GM12878 (cell line): ENCODE data around the gene NRXN3. TPM values are rescaled to one million over a fixed set of nuclear protein-coding genes. Genes with fewer than 3 reads are reported as not detected.

Source experiments
- ATAC-seq: fragments of 200-7000 bp; cut with Tn5 transposase; 3 replicates; pipeline ENCODE4 v1.9.1; 2020; ENCODE audit warnings: mild to moderate bottlenecking, moderate library complexity
- BruUV-seq: library from RNA; stranded (reverse); fragments of 400-500 nt; replicated peaks from 2 replicates; lab custom pipeline; 2021; lab: Mats Ljungman, UMichigan
- CTCF ChIA-PET: fragments of 300-600 bp; sonication (Branson Sonifier 250); formaldehyde crosslinking; extraction: SDS; loops from one replicate; lab custom pipeline; 2021; ENCODE audit warnings: inconsistent platforms; lab: Yijun Ruan, JAX
- POLR2A ChIA-PET: fragments of 350-600 bp; formaldehyde crosslinking; extraction: SDS; loops from one replicate; lab custom pipeline; 2021; ENCODE audit warnings: inconsistent platforms; lab: Charles Lee
- RAD21 ChIA-PET: fragments of 300-600 bp; sonication (Branson Sonifier 250); formaldehyde crosslinking; loops from one replicate; lab custom pipeline; 2023; ENCODE audit warnings: antibody characterized with exemption; ENCODE audit not compliant: unreplicated experiment; lab: Charles Lee
- SMC1A ChIA-PET: fragments of 300-600 bp; sonication (Branson Sonifier 250); formaldehyde crosslinking; loops from one replicate; lab custom pipeline; 2023; ENCODE audit not compliant: unreplicated experiment, uncharacterized antibody; lab: Charles Lee
- DNase-seq: peaks from one replicate; pipeline ENCODE4 v3.0.0-alpha.2; 2011; ENCODE audit warnings: low read depth, low spot score
- FAIRE-seq: peaks from 3 replicates; lab custom pipeline; 2011; peaks lifted over from hg19 to GRCh38; lab: Jason Lieb, UNC
- H2AFZ ChIP-seq: 2 replicates; pipeline ENCODE4 v1.6.0; 2011; ENCODE audit warnings: low read depth, low read length, control low read depth; ENCODE audit not compliant: control insufficient read depth
- H3K27ac ChIP-seq: 2 replicates; pipeline ENCODE4 v1.5.1; 2011; ENCODE audit warnings: control low read depth; ENCODE audit not compliant: control insufficient read depth, insufficient read depth
- H3K27me3 ChIP-seq, 2 experiments: replicated peaks in 1 of 2; 2 replicates each; pipeline versions ENCODE4 v1.6.0 to v1.6.1; 2011; ENCODE audit warnings: low read length in 1 of 2; ENCODE audit not compliant: control insufficient read depth in 2 of 2, insufficient read depth in 2 of 2
- H3K36me3 ChIP-seq, 2 experiments: 2 replicates each; pipeline ENCODE4 v1.5.1; 2011; ENCODE audit warnings: low read length in 1 of 2; ENCODE audit not compliant: control insufficient read depth in 2 of 2, insufficient read depth in 2 of 2
- H3K4me1 ChIP-seq: 2 replicates; pipeline ENCODE4 v1.6.1; 2011; ENCODE audit warnings: mild to moderate bottlenecking, low read length, moderate library complexity, mixed read lengths; ENCODE audit not compliant: control insufficient read depth, insufficient read depth
- H3K4me2 ChIP-seq: 2 replicates; pipeline ENCODE4 v1.6.0; 2011; ENCODE audit warnings: control low read depth; ENCODE audit not compliant: control insufficient read depth, insufficient read depth
- H3K4me3 ChIP-seq: fragments of 200-600 bp; sonication (generic); 2 replicates; pipeline ENCODE4 v1.5.1; 2016
- H3K79me2 ChIP-seq: 2 replicates; pipeline ENCODE4 v1.6.0; 2011; ENCODE audit warnings: low read length; ENCODE audit not compliant: control insufficient read depth, insufficient read depth
- H3K9ac ChIP-seq: 2 replicates; pipeline ENCODE4 v1.8.0; 2011; ENCODE audit warnings: low read length, control low read depth, mixed read lengths; ENCODE audit not compliant: control insufficient read depth, insufficient read depth
- H3K9me3 ChIP-seq: replicated peaks from 3 replicates; pipeline ENCODE4 v1.5.1; 2011; ENCODE audit warnings: mild to moderate bottlenecking, low read length; ENCODE audit not compliant: control insufficient read depth, insufficient read depth
- H4K20me1 ChIP-seq: 2 replicates; pipeline ENCODE4 v1.6.0; 2011; ENCODE audit not compliant: control insufficient read depth, insufficient read depth
- CBX3 ChIP-seq: fragments of 200-600 bp; sonication (generic); IDR thresholded peaks from 2 replicates; pipeline ENCODE4 v1.6.1; 2016; ENCODE audit warnings: low read depth, borderline replicate concordance
- CHD4 ChIP-seq: fragments of 200-600 bp; sonication (generic); IDR thresholded peaks from 2 replicates; pipeline ENCODE4 v1.6.1; 2016; ENCODE audit warnings: mild to moderate bottlenecking
- CREM ChIP-seq: IDR thresholded peaks from 2 replicates; pipeline ENCODE4 v1.6.1; 2014; ENCODE audit warnings: antibody characterized with exemption, low read depth
- EZH2 ChIP-seq: IDR thresholded peaks from 2 replicates; pipeline ENCODE4 v1.6.1; 2012; ENCODE audit warnings: low read depth, mild to moderate bottlenecking, control low read depth, inconsistent platforms, low read length, borderline replicate concordance; ENCODE audit not compliant: control insufficient read depth
- KDM1A ChIP-seq: fragments of 200-600 bp; sonication (generic); IDR thresholded peaks from 2 replicates; pipeline ENCODE4 v1.6.1; 2016; ENCODE audit warnings: borderline replicate concordance
- MEF2A ChIP-seq: IDR thresholded peaks from 2 replicates; pipeline ENCODE4 v1.6.1; 2011; ENCODE audit warnings: low read depth, mild to moderate bottlenecking, low read length, moderate library complexity; ENCODE audit not compliant: insufficient read depth
- NR2C2 ChIP-seq: IDR thresholded peaks from 2 replicates; pipeline ENCODE4 v1.6.1; 2011; ENCODE audit warnings: borderline replicate concordance, low read depth; ENCODE audit not compliant: control insufficient read depth, insufficient read length
- NRF1 ChIP-seq: conservative IDR thresholded peaks from 2 replicates; pipeline ENCODE4 v1.6.1; 2011; ENCODE audit warnings: mild to moderate bottlenecking, low read depth, low read length, improper control_type of control experiment
- RAD21 ChIP-seq: IDR thresholded peaks from 2 replicates; pipeline ENCODE4 v1.6.1; 2011; ENCODE audit warnings: mild to moderate bottlenecking, low read depth, low read length, moderate library complexity; ENCODE audit not compliant: insufficient read depth
- SMAD1 ChIP-seq: fragments of 450-650 bp; IDR thresholded peaks from 2 replicates; pipeline ENCODE4 v1.6.1; 2018; ENCODE audit warnings: mild to moderate bottlenecking, low read depth; ENCODE audit not compliant: partially characterized antibody
- ZSCAN29 ChIP-seq: fragments of 450-650 bp; IDR thresholded peaks from 2 replicates; pipeline ENCODE4 v1.6.1; 2017; ENCODE audit warnings: mild to moderate bottlenecking, moderate library complexity
- WGBS: methylation state at CpG from one replicate; pipeline ENCODE4 v1.1.6; 2016; ENCODE audit warnings: low lambda C conversion rate; ENCODE audit not compliant: insufficient replicate concordance, insufficient coverage; ENCODE audit errors: missing lambda C conversion rate; 5-methylcytosine and 5-hydroxymethylcytosine counted together
- in situ Hi-C: fragments of 300-500 bp; cut with MboI; formaldehyde crosslinking; loops from 9 replicates; pipeline ENCODE4 v1.14.3; 2018; ENCODE audit warnings: mixed read lengths
- intact Hi-C: fragments of 100-400 bp; cut with micrococcal nuclease; formaldehyde crosslinking; loops from one replicate; pipeline ENCODE4 v1.14.2; 2022; ENCODE audit not compliant: unreplicated experiment
- polyA plus RNA-seq, 11 experiments: library from polyadenylated mRNA; depleted of rRNA in 4 of 11; unstranded in 6 of 11; stranded (reverse) in 5 of 11; fragments of >200 nt; fragmentation: Nextera tagmentation in 4 of 11; fragmentation: Illumina TruSeq in 1 of 11; extraction: Ambion mirVana in 4 of 11; extraction: Trizol in 1 of 11; gene quantifications; 1 replicate in 1 of 11; 2 replicates in 10 of 11; pipeline versions ENCODE4 v1.2.1 to v1.2.3, GENCODE V29; 2011 to 2016; ENCODE audit warnings: inconsistent platforms in 2 of 11, missing spikeins in 2 of 11, low read depth in 1 of 11
- total RNA-seq, 4 experiments: library from RNA; depleted of rRNA in 3 of 4; stranded (reverse); fragments of >200 nt in 3 of 4; fragmentation: Illumina TruSeq in 1 of 4; extraction: Trizol in 1 of 4; gene quantifications; 2 replicates each; pipeline versions ENCODE4 v1.2.1 to v1.2.3, GENCODE V29; 2013 to 2021
- TF ChIP-seq, protein P1 (sequence below): fragments of 450-650 bp; IDR thresholded peaks from 2 replicates; pipeline ENCODE4 v1.6.1; 2017; ENCODE audit warnings: mild to moderate bottlenecking, moderate library complexity
- TF ChIP-seq, protein P2 (sequence below): fragments of 450-650 bp; formaldehyde crosslinking; IDR thresholded peaks from 2 replicates; pipeline ENCODE4 v1.4.0; 2022; ENCODE audit warnings: mild to moderate bottlenecking, moderate library complexity

Gene NRXN3
- total and polyA plus RNA-seq, 10 of the 15 experiments (the other 5 are each of a cell fraction or from before 2014, with no cell fraction given), result 0.52 to 3.3 (median 1.4) TPM

DNA sequence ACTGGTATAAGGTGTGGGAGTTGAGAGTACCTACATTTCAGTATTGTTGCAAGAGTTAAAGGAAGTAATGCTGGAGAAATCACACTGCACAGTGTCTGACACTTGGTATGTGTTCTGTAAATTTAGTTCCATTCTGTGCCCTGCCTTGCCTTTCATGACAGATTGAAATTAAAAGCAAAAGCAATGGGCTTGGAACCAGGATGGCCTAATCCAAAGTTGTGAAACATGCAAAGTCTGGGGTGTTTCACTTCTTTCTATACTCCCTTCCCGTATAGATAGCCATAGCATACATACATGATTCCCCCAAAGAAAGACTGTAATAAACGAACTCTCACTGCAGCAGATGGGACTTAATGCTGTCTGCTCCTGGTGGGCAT, 281.1 kb downstream of the NRXN3 start:
- no TSS peak for BruUV-seq
- intact Hi-C loops (no loop called here), in situ Hi-C loops (no loop called here)
- H3K9ac ChIP-seq, result no peak overlapping the region
- H3K4me1 ChIP-seq, result peaks cover 9% of the 10 kb centered on the region
- no peak overlapping the region for H3K27ac ChIP-seq
- H3K79me2 ChIP-seq, result no peaks in the 10 kb centered on the region; the same call in 1 of the 2 replicates
- H3K4me2 ChIP-seq, result no peak overlapping the region
- no peaks in the 10 kb centered on the region for H3K27me3 ChIP-seq
- no peaks in the 10 kb centered on the region for H4K20me1 ChIP-seq
- 0% methylated on average over 2 of the region's 2 CpGs for WGBS
- no peaks in the 10 kb centered on the region for H3K36me3 ChIP-seq
- H2AFZ ChIP-seq, result no peak overlapping the region
- H3K4me3 ChIP-seq, result no peak overlapping the region
- FAIRE-seq (no peak), DNase-seq (no peak), ATAC-seq (no peak)
- no peaks in the 10 kb centered on the region for H3K9me3 ChIP-seq
- SMC1A ChIA-PET, result interaction anchor here (1.5 kb wide), 1 partner anchor 115 kb away, joined by 8 read pairs; no protein-coding TSS in a partner anchor
- CTCF ChIA-PET, result interaction anchor here (1.2 to 2.9 kb wide), 3 partner anchors 115 to 589 kb away, joined by 3 to 18 read pairs (median 3); no protein-coding TSS in a partner anchor
- RAD21 ChIA-PET, result no interaction called here
- POLR2A ChIA-PET, result no interaction called here
- TF ChIP-seq SMAD1 (no peak), KDM1A (no peak), RAD21 (no peak), CREM (no peak), ZSCAN29 (no peak), NR2C2 (no peak), MEF2A (no peak), CBX3 (no peak), CHD4 (no peak), NRF1 (no peak), EZH2 (no peak)
- TF ChIP-seq, protein P1, sequence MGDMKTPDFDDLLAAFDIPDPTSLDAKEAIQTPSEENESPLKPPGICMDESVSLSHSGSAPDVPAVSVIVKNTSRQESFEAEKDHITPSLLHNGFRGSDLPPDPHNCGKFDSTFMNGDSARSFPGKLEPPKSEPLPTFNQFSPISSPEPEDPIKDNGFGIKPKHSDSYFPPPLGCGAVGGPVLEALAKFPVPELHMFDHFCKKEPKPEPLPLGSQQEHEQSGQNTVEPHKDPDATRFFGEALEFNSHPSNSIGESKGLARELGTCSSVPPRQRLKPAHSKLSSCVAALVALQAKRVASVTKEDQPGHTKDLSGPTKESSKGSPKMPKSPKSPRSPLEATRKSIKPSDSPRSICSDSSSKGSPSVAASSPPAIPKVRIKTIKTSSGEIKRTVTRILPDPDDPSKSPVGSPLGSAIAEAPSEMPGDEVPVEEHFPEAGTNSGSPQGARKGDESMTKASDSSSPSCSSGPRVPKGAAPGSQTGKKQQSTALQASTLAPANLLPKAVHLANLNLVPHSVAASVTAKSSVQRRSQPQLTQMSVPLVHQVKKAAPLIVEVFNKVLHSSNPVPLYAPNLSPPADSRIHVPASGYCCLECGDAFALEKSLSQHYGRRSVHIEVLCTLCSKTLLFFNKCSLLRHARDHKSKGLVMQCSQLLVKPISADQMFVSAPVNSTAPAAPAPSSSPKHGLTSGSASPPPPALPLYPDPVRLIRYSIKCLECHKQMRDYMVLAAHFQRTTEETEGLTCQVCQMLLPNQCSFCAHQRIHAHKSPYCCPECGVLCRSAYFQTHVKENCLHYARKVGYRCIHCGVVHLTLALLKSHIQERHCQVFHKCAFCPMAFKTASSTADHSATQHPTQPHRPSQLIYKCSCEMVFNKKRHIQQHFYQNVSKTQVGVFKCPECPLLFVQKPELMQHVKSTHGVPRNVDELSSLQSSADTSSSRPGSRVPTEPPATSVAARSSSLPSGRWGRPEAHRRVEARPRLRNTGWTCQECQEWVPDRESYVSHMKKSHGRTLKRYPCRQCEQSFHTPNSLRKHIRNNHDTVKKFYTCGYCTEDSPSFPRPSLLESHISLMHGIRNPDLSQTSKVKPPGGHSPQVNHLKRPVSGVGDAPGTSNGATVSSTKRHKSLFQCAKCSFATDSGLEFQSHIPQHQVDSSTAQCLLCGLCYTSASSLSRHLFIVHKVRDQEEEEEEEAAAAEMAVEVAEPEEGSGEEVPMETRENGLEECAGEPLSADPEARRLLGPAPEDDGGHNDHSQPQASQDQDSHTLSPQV, result no peak
- TF ChIP-seq, protein P2, sequence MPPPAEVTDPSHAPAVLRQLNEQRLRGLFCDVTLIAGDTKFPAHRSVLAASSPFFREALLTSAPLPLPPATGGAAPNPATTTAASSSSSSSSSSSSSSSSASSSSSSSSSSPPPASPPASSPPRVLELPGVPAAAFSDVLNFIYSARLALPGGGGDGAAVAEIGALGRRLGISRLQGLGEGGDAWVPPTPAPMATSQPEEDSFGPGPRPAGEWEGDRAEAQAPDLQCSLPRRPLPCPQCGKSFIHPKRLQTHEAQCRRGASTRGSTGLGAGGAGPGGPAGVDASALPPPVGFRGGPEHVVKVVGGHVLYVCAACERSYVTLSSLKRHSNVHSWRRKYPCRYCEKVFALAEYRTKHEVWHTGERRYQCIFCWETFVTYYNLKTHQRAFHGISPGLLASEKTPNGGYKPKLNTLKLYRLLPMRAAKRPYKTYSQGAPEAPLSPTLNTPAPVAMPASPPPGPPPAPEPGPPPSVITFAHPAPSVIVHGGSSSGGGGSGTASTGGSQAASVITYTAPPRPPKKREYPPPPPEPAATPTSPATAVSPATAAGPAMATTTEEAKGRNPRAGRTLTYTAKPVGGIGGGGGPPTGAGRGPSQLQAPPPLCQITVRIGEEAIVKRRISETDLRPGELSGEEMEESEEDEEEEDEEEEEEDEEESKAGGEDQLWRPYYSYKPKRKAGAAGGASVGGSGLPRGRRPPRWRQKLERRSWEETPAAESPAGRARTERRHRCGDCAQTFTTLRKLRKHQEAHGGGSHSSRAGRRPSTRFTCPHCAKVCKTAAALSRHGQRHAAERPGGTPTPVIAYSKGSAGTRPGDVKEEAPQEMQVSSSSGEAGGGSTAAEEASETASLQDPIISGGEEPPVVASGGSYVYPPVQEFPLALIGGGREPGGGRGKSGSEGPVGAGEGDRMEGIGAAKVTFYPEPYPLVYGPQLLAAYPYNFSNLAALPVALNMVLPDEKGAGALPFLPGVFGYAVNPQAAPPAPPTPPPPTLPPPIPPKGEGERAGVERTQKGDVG (CRISPR knock-in tag), result no peak
